HG02981 (cell line): Measurements from ENCODE around the gene RPS6KA4.
"Not testable (repeated sequence)": the region's sequence is repeated elsewhere in the genome, so short reads cannot be mapped to it uniquely, and the experiment has no call there.

Source experiments
- ATAC-seq: cut with Tn5 transposase; IDR thresholded peaks from one replicate; pipeline ENCODE4 v1.9.1; 2021; ENCODE audit warnings: mild to moderate bottlenecking, moderate library complexity; ENCODE audit not compliant: unreplicated experiment

RPS6KA4 gene

GRCh38 chr11:64358907-64359711 is at the start of gene RPS6KA4:
RPS6KA4 (plus strand) TSS chr11:64359162; CDS start chr11:64359236, 74 bp downstream.
- ATAC-seq, result no peak

- ATAC-seq, result no peak
These were observed 46.0 kb upstream of the RPS6KA4 start for GRCh38 chr11:64312947-64313346.

- ATAC-seq, result no peak
These were observed 45.3 kb upstream of the RPS6KA4 start for GRCh38 chr11:64313491-64314145.

GRCh38 chr11:64314146-64314804 is 44.7 kb upstream of the RPS6KA4 start:
- no peak for ATAC-seq

GRCh38 chr11:64314805-64315561 is 44.0 kb upstream of the RPS6KA4 start:
- ATAC-seq, result no peak

GRCh38 chr11:64315667-64316526 is 43.1 kb upstream of the RPS6KA4 start:
- ATAC-seq, result not testable (repeated sequence)

GRCh38 chr11:64316672-64317324 is 42.2 kb upstream of the RPS6KA4 start:
- ATAC-seq, result peak; percentile 1

- ATAC-seq, result peak; percentile 60
These were observed 41.5 kb upstream of the RPS6KA4 start, which contains the start of gene TRMT112 for GRCh38 chr11:64317325-64317960. TRMT112 (minus strand) TSS chr11:64317559; CDS start chr11:64317526, 33 bp downstream.

- ATAC-seq, result peak; percentile 75
These were observed 40.8 kb upstream of the RPS6KA4 start, which contains the start of gene PRDX5 for GRCh38 chr11:64317961-64318765. PRDX5 (plus strand) TSS chr11:64318121; CDS start chr11:64318216, 95 bp downstream.

GRCh38 chr11:64318766-64319761 is 39.9 kb upstream of the RPS6KA4 start:
- no peak for ATAC-seq

- ATAC-seq, result no peak
These were observed 38.4 kb upstream of the RPS6KA4 start for GRCh38 chr11:64320556-64320955.

- ATAC-seq, result no peak
These were observed 37.9 kb upstream of the RPS6KA4 start for GRCh38 chr11:64321026-64321425.

- ATAC-seq, result no peak
These were observed 37.4 kb upstream of the RPS6KA4 start for GRCh38 chr11:64321533-64321932.

- no peak for ATAC-seq
These were observed 36.1 kb upstream of the RPS6KA4 start for GRCh38 chr11:64322925-64323260.

GRCh38 chr11:64323373-64323772 is 35.6 kb upstream of the RPS6KA4 start:
- ATAC-seq, result no peak

GRCh38 chr11:64323984-64324383 is 35.0 kb upstream of the RPS6KA4 start:
- not testable (repeated sequence) for ATAC-seq
